Neural progenitor cell (in vitro differentiated cells): ENCODE measurements around the gene SLC25A18. TPM values are rescaled to one million over a fixed set of nuclear protein-coding genes. Genes with fewer than 3 reads are reported as not detected.

Experiments
- DNase-seq: peaks from one replicate; pipeline ENCODE4 v3.0.0-alpha.2; 2016; ENCODE audit warnings: low spot score
- H2AFZ ChIP-seq: fragments of 200-600 bp; sonication (generic); replicated peaks from 2 replicates; pipeline ENCODE4 v1.6.1; 2016; ENCODE audit warnings: antibody characterized with exemption
- H3F3A ChIP-seq: fragments of 200-600 bp; sonication (generic); 2 replicates; pipeline ENCODE4 v1.6.1; 2016; ENCODE audit warnings: antibody characterized with exemption, low read depth
- H3K27ac ChIP-seq: fragments of 200-600 bp; sonication (generic); 2 replicates; pipeline ENCODE4 v1.5.1; 2016; ENCODE audit warnings: mild to moderate bottlenecking
- H3K27me3 ChIP-seq: fragments of 200-600 bp; sonication (generic); 2 replicates; pipeline ENCODE4 v1.6.1; 2016; ENCODE audit warnings: mild to moderate bottlenecking, moderate library complexity
- H3K36me3 ChIP-seq: fragments of 200-600 bp; sonication (generic); 2 replicates; pipeline ENCODE4 v1.5.1; 2016
- H3K4me1 ChIP-seq: fragments of 200-600 bp; sonication (generic); 2 replicates; pipeline ENCODE4 v1.6.1; 2016; ENCODE audit warnings: mixed run types
- H3K4me2 ChIP-seq: fragments of 200-600 bp; sonication (generic); 2 replicates; pipeline ENCODE4 v1.6.1; 2016
- H3K4me3 ChIP-seq: fragments of 200-600 bp; sonication (generic); 2 replicates; pipeline ENCODE4 v1.5.1; 2016
- H3K79me2 ChIP-seq: fragments of 200-600 bp; sonication (generic); 2 replicates; pipeline ENCODE4 v1.6.1; 2016; ENCODE audit warnings: low read depth
- H3K9ac ChIP-seq: fragments of 200-600 bp; sonication (generic); 2 replicates; pipeline ENCODE4 v1.6.1; 2016
- H3K9me3 ChIP-seq: fragments of 200-600 bp; sonication (generic); 2 replicates; pipeline ENCODE4 v1.5.1; 2016; ENCODE audit warnings: low read depth
- H4K20me1 ChIP-seq: fragments of 200-600 bp; sonication (generic); 2 replicates; pipeline ENCODE4 v1.6.1; 2016; ENCODE audit warnings: low read depth
- H3K27ac Mint-ChIP-seq: 3 replicates; pipeline ENCODE4 v1.8.0; 2021; ENCODE audit warnings: mixed read lengths
- H3K27me3 Mint-ChIP-seq: 2 replicates; pipeline ENCODE4 v1.8.0; 2022; ENCODE audit warnings: low read depth, mild to moderate bottlenecking, inconsistent platforms, moderate library complexity, mixed read lengths; ENCODE audit not compliant: insufficient read depth
- H3K36me3 Mint-ChIP-seq: 3 replicates; pipeline ENCODE4 v1.8.0; 2021; ENCODE audit warnings: mixed read lengths
- H3K4me1 Mint-ChIP-seq: 3 replicates; pipeline ENCODE4 v1.8.0; 2021; ENCODE audit warnings: mixed read lengths
- H3K4me3 Mint-ChIP-seq: 3 replicates; pipeline ENCODE4 v1.8.0; 2021; ENCODE audit warnings: mild to moderate bottlenecking, moderate library complexity, mixed read lengths
- H3K9me3 Mint-ChIP-seq: 3 replicates; pipeline ENCODE4 v1.8.0; 2020; ENCODE audit warnings: mixed read lengths
- EZH2 ChIP-seq: fragments of 200-600 bp; sonication (generic); IDR thresholded peaks from 2 replicates; pipeline ENCODE4 v1.6.1; 2017; ENCODE audit warnings: antibody characterized with exemption, mild to moderate bottlenecking, moderate library complexity
- EZH2phosphoT487 ChIP-seq: fragments of 200-600 bp; sonication (generic); IDR thresholded peaks from 2 replicates; pipeline ENCODE4 v1.6.1; 2017; ENCODE audit warnings: antibody characterized with exemption
- total RNA-seq: library from RNA; depleted of rRNA; stranded (reverse); fragments of >200 nt; gene quantifications from 2 replicates; pipeline ENCODE4 v1.2.3, GENCODE V29; 2015; ENCODE audit warnings: low replicate concordance
- TF ChIP-seq, protein P1 (sequence below): fragments of 200-600 bp; sonication (generic); IDR thresholded peaks from 2 replicates; pipeline ENCODE4 v1.5.1; 2017; ENCODE audit warnings: antibody characterized with exemption, mild to moderate bottlenecking

The SLC25A18 gene
- total RNA-seq, 1 donor from 2014 or later, result 0.88 TPM

DNA sequence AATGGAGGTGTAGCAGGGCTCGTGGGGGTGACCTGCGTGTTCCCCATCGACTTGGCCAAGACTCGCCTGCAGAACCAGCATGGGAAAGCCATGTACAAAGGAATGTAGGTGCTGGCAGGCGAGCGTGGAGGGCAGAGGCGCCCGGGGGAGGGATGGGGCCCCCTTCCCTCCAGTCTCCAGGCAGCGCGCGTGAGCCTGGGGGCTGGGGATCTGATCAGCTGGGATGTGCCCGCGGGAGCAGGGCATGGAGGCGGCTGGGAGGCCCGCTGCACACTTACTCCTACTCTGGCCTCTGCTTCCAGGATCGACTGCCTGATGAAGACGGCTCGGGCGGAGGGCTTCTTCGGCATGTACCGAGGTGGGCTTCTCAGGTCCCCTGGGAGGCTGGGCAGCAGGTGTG is 17.8 kb downstream of the SLC25A18 start:
- H3K9me3 ChIP-seq, result no peaks in the 10 kb centered on the region
- H3K4me2 ChIP-seq, result no peak overlapping the region
- Mint-ChIP-seq H3K36me3 (peaks cover 3% of the 10 kb centered on the region), H3K27ac (no peak overlapping the region), H3K9me3 (no peaks in the 10 kb centered on the region), H3K27me3 (peaks cover 4% of the 10 kb centered on the region), H3K4me3 (no peak overlapping the region), H3K4me1 (peaks cover 32% of the 10 kb centered on the region)
- no peak overlapping the region for H3K27ac ChIP-seq
- no peaks in the 10 kb centered on the region for H3F3A ChIP-seq
- H3K27me3 ChIP-seq, result no peaks in the 10 kb centered on the region
- no peaks in the 10 kb centered on the region for H4K20me1 ChIP-seq
- TF ChIP-seq EZH2phosphoT487 (no peak), EZH2 (no peak)
- TF ChIP-seq, protein P1, sequence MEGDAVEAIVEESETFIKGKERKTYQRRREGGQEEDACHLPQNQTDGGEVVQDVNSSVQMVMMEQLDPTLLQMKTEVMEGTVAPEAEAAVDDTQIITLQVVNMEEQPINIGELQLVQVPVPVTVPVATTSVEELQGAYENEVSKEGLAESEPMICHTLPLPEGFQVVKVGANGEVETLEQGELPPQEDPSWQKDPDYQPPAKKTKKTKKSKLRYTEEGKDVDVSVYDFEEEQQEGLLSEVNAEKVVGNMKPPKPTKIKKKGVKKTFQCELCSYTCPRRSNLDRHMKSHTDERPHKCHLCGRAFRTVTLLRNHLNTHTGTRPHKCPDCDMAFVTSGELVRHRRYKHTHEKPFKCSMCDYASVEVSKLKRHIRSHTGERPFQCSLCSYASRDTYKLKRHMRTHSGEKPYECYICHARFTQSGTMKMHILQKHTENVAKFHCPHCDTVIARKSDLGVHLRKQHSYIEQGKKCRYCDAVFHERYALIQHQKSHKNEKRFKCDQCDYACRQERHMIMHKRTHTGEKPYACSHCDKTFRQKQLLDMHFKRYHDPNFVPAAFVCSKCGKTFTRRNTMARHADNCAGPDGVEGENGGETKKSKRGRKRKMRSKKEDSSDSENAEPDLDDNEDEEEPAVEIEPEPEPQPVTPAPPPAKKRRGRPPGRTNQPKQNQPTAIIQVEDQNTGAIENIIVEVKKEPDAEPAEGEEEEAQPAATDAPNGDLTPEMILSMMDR, result no peak
- DNase-seq, result no peak
- no peaks in the 10 kb centered on the region for H3K4me1 ChIP-seq
- H2AFZ ChIP-seq, result peak overlapping the region; percentile 76
- no peak overlapping the region for H3K9ac ChIP-seq
- H3K36me3 ChIP-seq, result no peaks in the 10 kb centered on the region
- no peak overlapping the region for H3K4me3 ChIP-seq
- no peaks in the 10 kb centered on the region for H3K79me2 ChIP-seq

DNA sequence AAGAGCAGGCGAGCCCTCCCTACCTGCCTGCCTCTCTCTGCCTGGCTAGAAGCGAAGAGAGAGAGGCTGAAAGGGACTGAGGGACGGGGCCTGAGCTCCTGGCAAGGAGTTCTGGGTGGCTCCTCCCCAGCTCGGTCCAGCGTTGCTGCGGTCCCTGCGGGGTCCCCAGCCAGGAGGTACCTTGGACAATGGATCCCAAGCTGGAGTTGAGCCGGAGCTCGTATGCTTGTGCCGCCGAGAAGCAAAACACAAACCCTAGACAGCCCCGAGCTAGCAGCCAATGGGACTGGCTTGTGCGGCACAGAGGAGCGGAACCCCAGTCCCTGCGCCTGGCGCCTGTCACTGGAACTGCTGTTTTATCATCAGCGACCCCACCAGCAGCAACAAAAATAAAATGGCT is 18.3 kb downstream of the SLC25A18 start:
- Mint-ChIP-seq H3K36me3 (peaks cover 3% of the 10 kb centered on the region), H3K4me3 (no peak overlapping the region), H3K27me3 (peaks cover 4% of the 10 kb centered on the region), H3K4me1 (peaks cover 27% of the 10 kb centered on the region), H3K9me3 (no peaks in the 10 kb centered on the region), H3K27ac (no peak overlapping the region)
- Histone ChIP-seq H3K4me2 (no peak overlapping the region), H3K27ac (no peak overlapping the region), H3K4me3 (no peak overlapping the region), H3K27me3 (no peaks in the 10 kb centered on the region), H2AFZ (no peak overlapping the region), H4K20me1 (no peaks in the 10 kb centered on the region), H3F3A (no peaks in the 10 kb centered on the region), H3K4me1 (no peaks in the 10 kb centered on the region), H3K9me3 (no peaks in the 10 kb centered on the region), H3K9ac (no peak overlapping the region), H3K36me3 (no peaks in the 10 kb centered on the region), H3K79me2 (no peaks in the 10 kb centered on the region)
- TF ChIP-seq EZH2, result no peak
- TF ChIP-seq, protein P1, result no peak
- no peak for TF ChIP-seq EZH2phosphoT487
- no peak for DNase-seq

DNA sequence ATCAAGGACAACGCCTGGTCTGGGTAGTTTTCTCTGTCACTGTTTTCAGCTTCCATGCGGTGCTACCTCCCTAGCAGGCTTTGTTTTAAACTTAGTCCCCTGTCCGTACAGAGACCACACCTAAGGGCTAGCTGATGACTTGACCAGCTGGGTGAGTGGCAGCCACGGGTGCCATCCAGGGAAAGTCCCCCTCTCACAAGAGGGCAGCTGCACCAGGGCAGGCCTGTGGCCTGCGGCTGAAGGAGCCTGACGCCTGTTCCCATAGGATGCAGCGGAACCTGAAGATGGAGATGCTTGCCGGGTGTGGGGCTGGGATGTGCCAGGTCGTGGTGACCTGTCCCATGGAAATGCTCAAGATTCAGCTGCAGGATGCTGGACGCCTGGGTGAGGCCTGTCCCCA is 19.9 kb downstream of the SLC25A18 start:
- Histone ChIP-seq H3F3A (no peaks in the 10 kb centered on the region), H3K27ac (no peak overlapping the region), H2AFZ (no peak overlapping the region), H4K20me1 (no peaks in the 10 kb centered on the region), H3K4me2 (no peak overlapping the region), H3K36me3 (no peaks in the 10 kb centered on the region), H3K79me2 (no peaks in the 10 kb centered on the region), H3K27me3 (no peaks in the 10 kb centered on the region), H3K4me3 (no peak overlapping the region), H3K9me3 (no peaks in the 10 kb centered on the region), H3K9ac (no peak overlapping the region), H3K4me1 (peaks cover 3% of the 10 kb centered on the region)
- Mint-ChIP-seq H3K36me3 (peaks cover 3% of the 10 kb centered on the region), H3K4me3 (no peak overlapping the region), H3K9me3 (no peaks in the 10 kb centered on the region), H3K4me1 (peaks cover 23% of the 10 kb centered on the region), H3K27me3 (peaks cover 4% of the 10 kb centered on the region), H3K27ac (no peak overlapping the region)
- DNase-seq, result no peak
- TF ChIP-seq, protein P1, result no peak
- TF ChIP-seq EZH2phosphoT487 (no peak), EZH2 (no peak)
